Left colon (tissue), 2 donors: Measurements from ENCODE around the gene STAMBPL1. TPM values are rescaled to one million over a fixed set of nuclear protein-coding genes. Genes with fewer than 3 reads are reported as not detected.
"Not testable (repeated sequence)": the region's sequence is repeated elsewhere in the genome, so short reads cannot be mapped to it uniquely, and the experiment has no call there.

Experiments used
- ATAC-seq: fragments of 200-7000 bp; cut with Tn5 transposase; one replicate; pipeline ENCODE4 v1.9.1; 2020; ENCODE audit warnings: mild to moderate bottlenecking, moderate library complexity
- DNase-seq, 2 donors: peaks; one replicate each; pipeline ENCODE4 v3.0.0-alpha.2; 2020
- intact Hi-C, 2 donors: fragments of 100-400 bp; cut with DNase I in 1 of 2; cut with micrococcal nuclease in 1 of 2; formaldehyde crosslinking; loops; one replicate each; pipeline versions ENCODE4 v1.11.2 to v1.14.0; 2022; cut with DNase I, micrococcal nuclease
- total RNA-seq, 2 donors: library from RNA; stranded (reverse); fragmentation: NEBNext Ultra II Directional; extraction: Animal tissue kit (Norgen Biotek cat#: 25700); gene quantifications; one replicate each; pipeline ENCODE4 v1.2.1, GENCODE V29; 2021
- donor health status: DM: no; HTN: no; CAD: no.
- donor health status: DM: yes; HTN: yes; CAD: no.

STAMBPL1 gene
- total RNA-seq, 2 donors from 2014 or later: 14.8 to 22.4 TPM

DNA sequence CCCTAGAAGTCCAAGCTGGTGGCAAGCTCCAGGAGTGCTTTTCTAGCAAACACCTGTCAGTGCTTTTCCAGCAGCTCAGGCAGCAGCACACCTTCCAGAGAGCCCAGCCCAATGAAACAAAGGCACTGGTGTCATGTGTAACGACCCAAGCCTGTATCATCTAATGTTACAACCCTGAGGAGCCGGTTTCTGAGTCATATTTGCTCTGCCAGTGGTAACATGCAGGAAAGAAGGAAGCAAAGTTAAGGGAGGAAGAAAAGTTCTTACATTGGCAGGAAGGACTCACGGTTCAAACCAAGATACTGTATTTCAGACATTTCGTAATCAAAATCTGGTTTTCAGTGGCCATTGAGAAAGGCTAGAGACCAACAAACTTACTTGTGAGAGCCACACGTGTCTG lies 28.3 kb upstream of the STAMBPL1 start, which contains the start of gene ANKRD22:
TSS of gene ANKRD22 (minus strand) at position 139 of the 400 bp plus-strand sequence. CDS start 237 bp downstream, outside the sequence.
- DNase-seq (peak; percentile 71 to 89), ATAC-seq (peak; percentile 96)
- intact Hi-C loops: no loop called here

GRCh38 chr10:88852327-88852726 lies 27.7 kb upstream of the STAMBPL1 start:
- ATAC-seq: peak; percentile 40
- intact Hi-C loops: no loop called here
- no peak for DNase-seq

- DNase-seq (no peak), ATAC-seq (no peak)
- intact Hi-C loops: no loop called here
These were observed 26.7 kb upstream of the STAMBPL1 start for GRCh38 chr10:88853155-88853881.

- no peak for ATAC-seq
- no peak for DNase-seq
These were observed 25.4 kb upstream of the STAMBPL1 start for GRCh38 chr10:88854684-88855083.

DNA sequence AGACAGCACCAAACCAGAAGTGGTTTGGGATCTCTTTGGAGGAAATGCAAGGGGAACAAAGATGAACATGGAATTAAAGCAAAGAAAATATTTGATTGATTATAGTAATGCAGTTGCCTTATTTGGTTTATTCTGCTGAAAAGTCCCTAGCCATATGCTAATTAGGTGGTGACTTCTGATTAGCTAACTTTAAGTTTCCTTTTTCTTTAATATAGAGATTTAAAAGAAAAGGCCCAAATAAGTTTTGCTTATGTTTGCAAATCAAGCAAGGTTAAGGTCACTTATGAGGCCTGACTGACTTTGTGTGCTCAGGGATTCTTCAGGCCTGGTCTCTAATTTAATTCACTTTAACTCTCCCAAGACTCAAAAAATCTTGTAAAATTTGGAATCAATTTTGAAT lies 22.2 kb upstream of the STAMBPL1 start:
- ATAC-seq (no peak), DNase-seq (no peak)
- intact Hi-C loops: no loop called here

More at GRCh38 chr10:88854684-88855083, 25.4 kb upstream of the STAMBPL1 start:
- intact Hi-C loops: no loop called here

DNA sequence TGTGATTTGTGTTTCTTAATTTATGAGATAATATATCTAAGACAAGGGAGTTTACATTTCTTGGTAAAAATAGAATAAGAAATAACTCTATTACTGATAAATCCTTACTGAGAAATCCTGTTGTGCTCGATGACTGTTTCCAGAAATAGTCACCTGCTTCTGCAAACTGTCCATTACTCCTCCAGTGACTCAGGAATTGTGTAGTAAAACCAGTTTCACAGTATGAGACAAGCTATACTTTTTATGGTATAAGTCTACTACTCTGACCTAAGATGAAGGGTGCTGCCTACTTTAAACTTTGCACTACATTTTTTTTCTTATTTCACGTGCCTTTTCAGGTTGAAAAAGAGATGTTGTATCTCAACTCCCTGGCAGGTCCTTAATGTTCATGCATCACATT lies 21.6 kb upstream of the STAMBPL1 start:
- intact Hi-C loops: no loop called here
- no peak for DNase-seq

GRCh38 chr10:88861036-88861435 lies 19.0 kb upstream of the STAMBPL1 start:
- intact Hi-C loops: no loop called here
- DNase-seq: no peak
- ATAC-seq: no peak

More for the DNA sequence above, 21.6 kb upstream of the STAMBPL1 start:
- peak; percentile 98 for ATAC-seq

DNA sequence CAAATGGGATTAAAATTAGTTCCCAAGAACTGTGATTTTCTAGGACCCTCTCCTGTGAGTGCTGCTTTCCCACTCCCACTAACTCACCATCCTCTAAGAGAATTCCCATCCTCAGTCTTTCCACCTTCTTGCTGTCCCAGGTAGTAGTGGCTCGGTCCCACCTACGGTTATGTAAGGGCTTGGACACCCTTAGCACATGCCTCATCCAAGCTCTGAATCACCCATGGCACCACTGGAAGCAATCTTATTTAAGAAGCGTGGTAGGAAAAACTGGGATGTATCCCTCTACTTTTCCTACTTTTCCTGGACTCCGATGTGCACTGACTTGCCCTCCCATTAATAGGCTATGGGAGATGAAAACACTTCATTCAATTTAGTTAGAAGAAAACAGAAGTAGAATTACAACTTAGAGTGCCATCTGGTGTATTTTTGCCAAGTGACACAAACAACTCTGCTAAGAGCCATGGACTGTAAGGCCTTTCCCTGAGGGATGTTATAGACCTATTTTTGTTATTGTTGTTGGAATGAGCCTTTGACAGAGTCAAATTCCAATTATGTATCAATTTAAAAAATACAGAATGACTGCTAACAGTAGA lies 14.7 kb upstream of the STAMBPL1 start:
- intact Hi-C loops: no loop called here
- ATAC-seq (peak; percentile 82), DNase-seq (no peak)

DNA sequence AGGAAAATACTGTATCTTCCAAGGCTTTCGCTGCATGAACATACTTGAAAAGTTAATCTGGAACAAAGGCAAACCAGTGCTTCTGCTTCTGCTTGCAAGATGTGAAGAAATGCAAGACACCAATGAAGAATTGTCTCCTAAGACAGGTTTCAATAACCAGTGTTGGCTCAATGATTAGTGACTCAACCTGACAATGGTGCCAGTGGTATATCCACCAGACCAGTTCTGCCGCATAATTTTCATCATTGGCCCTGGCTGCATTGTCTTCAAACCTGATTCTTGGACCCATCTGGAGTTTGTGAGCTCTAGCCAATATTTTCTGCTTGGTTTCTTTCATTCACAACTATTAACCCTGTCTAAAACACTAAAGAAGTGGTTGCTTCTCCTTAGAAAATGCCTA lies 13.6 kb upstream of the STAMBPL1 start:
- ATAC-seq: no peak
- intact Hi-C loops: no loop called here
- no peak for DNase-seq

GRCh38 chr10:88870089-88870488 lies 10.0 kb upstream of the STAMBPL1 start:
- ATAC-seq (no peak), DNase-seq (no peak)
- intact Hi-C loops: no loop called here

GRCh38 chr10:88873757-88874156 lies 6.3 kb upstream of the STAMBPL1 start:
- intact Hi-C loops: no loop called here
- ATAC-seq (no peak), DNase-seq (no peak)

GRCh38 chr10:88874281-88874680 lies 5.8 kb upstream of the STAMBPL1 start:
- intact Hi-C loops: no loop called here
- ATAC-seq: no peak
- DNase-seq: no peak

DNA sequence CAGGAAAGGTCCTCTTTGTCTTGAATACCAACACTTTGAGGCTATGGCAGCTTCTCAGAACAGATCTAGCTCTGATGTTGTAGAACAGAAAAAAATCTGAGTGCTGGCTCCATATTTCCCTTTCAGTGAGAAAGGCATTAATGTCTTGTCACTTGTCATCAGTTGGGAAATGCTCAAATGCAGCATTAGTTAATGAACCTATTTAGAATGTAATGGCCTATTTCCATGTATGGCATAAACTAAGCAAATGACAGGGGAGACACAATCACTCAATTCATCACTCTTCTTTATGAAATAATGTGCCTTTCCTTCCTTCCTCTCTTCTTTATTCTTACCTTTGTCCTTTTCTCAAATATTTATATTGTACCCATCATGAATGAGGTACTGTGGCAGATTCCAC lies 5.0 kb upstream of the STAMBPL1 start:
- ATAC-seq: no peak
- DNase-seq: no peak
- intact Hi-C loops: no loop called here

- no peak for ATAC-seq
- intact Hi-C loops: no loop called here
- DNase-seq: no peak
These were observed 2.7 kb upstream of the STAMBPL1 start for GRCh38 chr10:88877298-88877697.

DNA sequence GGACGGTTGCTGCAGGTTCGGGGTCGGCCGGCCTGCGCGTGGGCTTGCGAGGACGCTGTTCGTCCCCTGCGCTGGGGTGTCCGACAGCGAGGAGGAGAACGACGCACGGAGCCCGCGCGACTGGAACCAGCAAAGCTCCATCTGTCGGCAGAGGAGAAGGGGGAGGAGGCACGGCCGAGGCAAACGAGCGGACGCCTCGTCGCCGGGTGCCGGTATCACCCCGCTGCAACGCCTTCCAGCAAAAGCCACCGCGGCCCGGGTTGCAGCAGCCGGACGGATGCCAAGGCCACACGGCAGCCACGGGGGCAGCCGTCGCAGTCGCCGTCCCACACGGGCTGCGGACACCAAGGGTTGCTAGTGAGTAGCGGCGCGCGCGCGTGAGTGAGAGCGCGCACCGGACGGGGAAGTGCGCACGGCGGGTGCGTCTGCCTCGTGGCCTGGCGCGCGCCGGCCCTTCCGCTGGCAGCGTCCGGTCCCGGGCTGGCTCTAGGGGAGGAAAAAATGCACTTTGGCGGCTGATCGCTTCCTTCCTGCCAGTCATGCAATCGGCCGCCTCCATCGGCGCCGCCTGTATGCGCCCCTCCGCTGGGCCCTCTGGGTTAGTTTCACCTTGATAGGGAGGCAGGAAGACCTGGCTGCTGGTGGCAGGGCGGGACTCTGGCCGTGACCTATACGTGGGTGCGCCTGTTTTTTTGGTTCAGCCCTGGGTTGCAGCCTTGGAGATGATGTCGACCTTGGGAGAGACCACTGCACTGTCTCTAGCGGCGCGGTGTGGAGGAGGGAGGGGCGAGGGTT lies 434 bp downstream of the STAMBPL1 start:
- ATAC-seq (peak; percentile 87), DNase-seq (peak; percentile 81 to 88)
- intact Hi-C loops: no loop called here

- intact Hi-C loops: no loop called here
- no peak for DNase-seq
- no peak for ATAC-seq
These were observed 1.3 kb downstream of the STAMBPL1 start for GRCh38 chr10:88881320-88881719.

- DNase-seq (no peak), ATAC-seq (no peak)
- intact Hi-C loops: no loop called here
These were observed 2.0 kb downstream of the STAMBPL1 start for GRCh38 chr10:88881922-88882645.

GRCh38 chr10:88882646-88883447 lies 2.8 kb downstream of the STAMBPL1 start:
- ATAC-seq, DNase-seq, intact Hi-C loops: not testable (repeated sequence)
